Measurements from ENCODE around the gene MRFAP1L1.
"Not testable (repeated sequence)": the region's sequence is repeated elsewhere in the genome, so short reads cannot be mapped to it uniquely, and the experiment has no call there.

MRFAP1L1 gene

DNA sequence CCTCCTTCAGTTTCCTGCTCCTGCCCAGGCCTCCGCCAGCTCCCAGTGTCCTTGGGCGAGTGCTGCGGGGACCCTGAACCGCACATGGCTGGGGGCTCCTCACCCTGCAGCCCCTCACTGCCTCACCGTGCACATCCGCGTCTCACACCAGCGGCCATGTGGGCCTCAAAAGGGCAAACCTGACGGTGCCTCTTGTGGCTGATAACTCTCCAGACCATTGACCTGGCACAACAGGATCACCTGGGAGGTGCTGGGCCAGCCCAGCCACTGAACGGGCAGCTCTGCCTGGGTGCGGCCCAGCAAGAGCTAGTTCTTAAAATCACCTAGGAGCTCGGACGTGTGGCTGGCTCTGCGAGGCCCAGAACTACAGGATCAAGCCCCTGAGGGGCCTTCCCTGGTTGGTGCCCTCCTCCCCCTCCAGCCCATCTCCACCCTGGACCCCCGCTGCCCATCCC is 20.1 kb downstream of the MRFAP1L1 start:
- DNase-seq, result no peak

DNA sequence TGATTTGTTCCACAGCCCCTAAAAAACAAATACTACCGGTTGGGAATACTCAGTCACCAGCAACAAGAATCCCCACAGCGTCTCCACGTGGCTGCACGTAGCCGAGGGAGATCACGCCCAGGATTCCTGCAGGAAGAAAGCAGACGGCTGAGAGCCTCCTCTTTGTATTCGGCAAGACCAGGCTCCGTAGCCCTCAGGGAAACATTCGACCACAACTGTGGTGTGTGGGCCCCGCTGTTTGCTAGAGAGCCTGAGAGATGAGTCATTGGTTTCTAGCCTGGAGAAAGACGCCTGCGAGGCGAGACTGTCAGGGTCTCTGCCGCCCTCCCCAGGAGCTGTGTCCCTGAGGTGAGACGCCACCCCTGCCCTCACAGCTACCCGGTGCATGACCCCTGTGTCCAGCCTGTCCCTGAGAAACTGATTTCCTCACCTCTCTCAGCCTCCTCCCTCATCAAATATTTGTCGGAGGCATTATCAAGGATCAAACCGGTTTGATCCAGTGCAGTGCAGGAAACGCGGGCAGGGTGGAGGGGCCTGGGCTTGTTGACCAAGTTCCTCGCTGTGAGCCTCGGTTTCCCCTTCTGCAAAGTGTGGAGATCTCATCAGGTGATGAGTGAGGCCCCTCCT is 20.7 kb downstream of the MRFAP1L1 start:
- peak in 2 of 56 donors; percentile 6 for DNase-seq

DNA sequence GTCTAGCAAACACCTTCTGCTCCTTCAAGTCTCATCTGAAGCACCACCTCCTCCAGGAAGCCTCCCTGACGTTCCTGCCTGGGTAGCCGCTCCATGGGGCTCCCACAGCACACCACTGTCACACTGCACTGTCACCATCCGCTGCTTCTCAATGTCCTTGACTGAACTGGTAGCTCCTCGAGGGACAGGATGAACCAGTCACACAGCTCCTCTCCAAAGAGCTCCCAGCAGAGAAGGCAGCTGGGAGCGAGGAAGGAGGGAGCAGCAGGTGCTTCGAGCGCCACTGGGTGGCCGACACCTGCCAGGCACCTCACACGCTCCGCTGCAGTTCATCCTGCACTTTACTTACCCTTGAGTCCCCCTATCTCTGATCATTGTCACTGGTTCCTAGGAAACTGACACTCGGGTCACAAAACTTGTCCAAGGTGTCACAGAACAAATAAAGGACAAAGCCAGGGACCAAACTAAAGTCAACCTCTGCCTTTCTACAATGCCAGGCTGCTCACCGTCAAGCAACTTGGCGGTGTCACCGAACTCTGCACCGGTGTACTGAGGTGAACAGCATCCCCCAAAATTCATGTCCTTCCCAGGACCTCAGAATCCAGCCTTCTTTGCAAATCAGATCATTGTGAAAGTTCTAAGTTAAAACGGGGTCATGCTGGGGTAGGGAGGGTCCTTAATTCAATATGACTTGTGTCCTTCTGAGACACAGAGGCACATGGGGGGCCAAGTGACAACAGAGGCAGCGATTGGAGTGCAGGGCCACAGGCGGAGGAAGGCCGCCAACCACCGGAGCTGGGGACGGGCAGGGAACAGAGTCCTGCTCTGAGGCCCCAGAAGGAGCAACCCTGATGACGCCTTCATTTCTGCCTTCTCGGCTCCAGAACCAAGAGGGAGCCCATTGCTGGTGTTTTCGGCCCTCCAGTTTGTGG is 21.5 kb downstream of the MRFAP1L1 start:
- DNase-seq, result no peak

DNA sequence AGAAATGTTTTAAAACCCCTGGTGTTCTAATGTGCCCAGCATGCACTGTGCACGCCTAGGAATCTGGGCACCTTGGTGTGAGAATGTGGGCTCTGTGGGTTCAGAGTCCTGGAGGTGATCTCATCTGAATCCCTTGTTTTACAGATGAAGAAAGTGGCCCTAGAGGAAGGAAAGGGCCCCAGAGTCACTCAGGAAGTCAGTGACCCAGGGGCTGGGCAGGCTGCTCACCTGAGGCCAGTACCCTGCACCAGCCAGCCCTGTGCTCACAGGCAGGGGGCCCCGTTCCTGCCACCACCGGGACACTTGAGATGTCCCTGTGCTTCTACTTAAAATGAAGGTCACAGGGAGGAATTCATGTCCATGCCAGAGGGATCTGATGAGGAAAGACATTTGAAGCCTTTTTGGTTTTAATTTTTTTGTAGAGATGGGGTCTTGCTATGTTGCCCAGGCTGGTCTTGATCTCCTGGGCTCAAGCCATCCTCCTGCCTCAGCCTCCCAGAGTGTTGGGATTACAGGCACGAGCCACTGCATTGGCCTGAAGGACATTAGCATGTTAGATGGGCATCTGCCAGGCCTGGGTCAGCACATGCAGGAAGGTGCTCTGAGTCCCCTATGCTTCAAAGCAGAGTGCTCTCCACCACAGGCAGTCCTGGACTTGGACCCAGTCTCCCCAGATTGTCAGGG is 23.4 kb downstream of the MRFAP1L1 start:
- no peak for DNase-seq

DNA sequence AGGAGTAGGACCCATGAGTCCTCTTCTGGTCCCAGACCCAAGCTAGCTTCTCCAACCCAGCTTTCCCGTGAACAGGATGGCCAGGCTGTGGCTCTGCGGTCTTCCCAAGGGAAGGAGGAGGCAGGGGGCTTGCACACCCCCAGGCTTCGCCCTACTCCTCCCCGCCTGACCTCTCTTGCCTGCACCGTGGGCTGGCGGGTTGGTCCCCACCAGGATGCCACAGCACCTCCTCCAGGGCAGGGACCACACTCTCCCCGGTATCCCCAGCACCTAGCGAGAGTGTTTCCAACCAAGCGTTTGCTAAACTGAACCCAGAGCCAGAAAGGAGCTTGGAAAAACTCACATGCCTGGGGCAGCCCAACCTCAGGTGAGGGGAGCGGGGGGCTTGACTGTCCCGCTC is 25.0 kb downstream of the MRFAP1L1 start:
- no peak for DNase-seq

DNA sequence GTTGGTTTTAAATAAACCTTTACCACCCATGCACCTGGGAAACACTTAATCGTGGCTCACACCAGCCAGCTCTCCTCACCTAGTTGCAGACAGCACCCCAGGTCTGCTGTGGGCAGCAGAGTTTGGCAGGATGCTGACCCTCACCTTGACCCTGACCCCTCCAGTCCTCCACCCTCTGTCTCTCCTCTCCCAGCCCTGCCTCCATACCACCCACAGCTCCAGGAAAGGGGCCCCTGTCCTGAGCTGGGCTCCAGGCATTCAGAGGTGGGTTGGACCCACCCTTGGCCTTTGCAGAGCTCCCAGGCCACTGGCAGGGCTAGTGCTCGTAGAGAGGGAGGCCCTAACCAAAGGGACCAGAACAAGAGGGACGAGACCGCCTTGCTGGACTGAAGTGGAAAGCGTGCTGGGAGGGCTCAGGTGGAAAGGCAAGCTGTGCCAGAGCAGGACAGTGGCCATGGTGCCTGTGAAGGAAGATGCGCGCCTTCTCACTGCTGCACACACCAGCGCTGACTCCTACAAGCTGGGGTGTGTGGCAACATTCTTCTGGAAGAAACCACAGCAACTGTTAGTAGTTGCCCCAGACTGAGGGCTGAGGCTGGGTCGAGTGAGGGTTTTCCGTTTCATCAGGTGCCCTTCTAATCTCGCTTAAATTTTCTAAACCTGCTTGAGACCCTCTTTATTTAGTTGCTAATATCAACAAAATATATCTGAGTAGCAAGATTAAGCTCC is 26.6 kb downstream of the MRFAP1L1 start:
- no peak for DNase-seq

DNA sequence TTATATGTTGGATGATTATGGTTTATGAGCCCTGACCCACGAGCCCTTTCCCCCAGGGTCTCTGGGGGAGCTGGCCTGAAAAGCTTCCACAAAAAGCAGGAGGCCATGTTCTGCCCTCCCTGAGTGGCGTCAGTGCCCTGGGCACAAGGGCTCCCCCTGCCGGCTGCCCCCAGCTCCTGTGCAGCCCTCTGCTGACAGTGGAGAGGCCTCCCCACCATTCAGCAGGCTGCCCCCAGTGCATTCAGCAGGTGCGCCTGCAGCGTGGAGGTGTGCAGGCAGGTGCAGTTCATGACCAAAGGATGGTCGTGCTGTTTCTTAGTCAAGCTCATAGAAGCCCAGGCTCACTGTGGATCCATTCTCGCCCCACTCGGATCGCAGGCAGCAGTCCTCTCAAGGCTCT is 28.5 kb downstream of the MRFAP1L1 start:
- no peak for DNase-seq

DNA sequence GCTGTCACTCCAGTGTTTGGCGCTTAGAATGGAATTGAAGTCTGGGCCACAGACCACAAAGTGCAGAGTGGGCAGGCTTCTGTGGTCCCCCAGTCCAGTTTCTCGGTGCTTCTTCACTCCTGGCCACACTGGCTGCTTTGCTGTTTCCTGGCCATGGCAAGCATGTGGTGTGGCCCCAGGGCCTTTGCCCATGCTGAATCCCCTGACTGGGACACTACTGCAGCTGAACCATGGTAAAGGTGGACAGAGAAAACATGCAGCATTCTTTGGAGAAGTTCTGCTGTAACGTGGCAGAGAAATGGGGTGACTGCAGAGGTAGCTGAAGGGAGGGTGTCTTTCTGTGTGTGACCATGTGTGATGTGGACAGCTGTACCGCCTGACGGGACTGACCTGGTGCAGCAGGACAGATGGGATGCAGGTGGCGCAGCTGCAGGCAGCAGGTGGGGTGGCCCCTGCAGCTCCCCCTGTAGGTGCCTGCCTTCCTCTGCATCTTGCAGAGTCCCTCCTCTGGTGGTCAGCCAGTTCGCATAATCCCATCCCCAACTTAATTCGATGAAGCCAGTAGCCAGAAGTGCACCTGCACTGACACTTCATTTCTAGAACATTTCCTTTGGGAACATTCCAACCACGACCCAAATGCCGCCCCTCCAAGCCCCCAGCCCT is 29.2 kb downstream of the MRFAP1L1 start:
- DNase-seq, result no peak

DNA sequence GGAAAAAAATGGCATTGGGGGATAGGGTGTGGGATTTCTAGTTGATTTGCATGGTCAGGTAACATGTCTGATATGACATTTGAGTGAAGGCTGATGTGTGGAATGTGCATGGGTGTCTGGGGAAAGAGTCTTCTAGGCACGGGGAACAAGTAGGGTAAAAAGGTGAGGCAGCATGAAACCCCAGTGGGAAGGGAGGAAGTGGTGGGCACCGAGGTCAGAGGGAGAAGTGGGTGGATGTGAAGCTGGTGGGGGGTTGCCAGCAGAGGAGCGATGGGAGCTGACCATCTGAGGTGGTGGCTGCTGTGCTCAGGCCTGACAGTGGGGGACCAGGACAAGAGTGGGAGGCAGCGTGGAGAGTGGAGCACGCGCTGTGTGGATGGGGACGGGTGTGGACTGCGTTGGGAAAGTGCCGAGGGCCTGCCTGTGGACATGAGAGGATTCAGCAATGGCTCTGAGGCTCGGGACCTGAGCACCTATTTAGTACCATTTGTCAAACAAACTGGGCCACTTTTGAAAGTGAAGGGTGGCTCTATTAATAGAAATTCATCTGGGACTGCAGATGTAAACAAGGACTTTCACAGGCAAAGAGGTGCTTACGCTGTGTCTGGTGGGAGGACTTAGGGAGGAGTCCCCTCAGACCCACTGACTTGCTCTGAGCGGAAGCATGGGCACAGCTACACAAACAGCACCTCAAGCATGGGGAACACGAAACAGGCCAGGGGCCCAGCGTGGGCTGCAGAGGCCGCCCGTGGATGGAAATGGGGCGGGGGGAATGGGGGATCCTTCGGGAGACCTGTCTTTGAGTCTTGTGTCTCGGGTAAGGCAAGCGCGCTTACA is 32.7 kb downstream of the MRFAP1L1 start:
- DNase-seq, result no peak

DNA sequence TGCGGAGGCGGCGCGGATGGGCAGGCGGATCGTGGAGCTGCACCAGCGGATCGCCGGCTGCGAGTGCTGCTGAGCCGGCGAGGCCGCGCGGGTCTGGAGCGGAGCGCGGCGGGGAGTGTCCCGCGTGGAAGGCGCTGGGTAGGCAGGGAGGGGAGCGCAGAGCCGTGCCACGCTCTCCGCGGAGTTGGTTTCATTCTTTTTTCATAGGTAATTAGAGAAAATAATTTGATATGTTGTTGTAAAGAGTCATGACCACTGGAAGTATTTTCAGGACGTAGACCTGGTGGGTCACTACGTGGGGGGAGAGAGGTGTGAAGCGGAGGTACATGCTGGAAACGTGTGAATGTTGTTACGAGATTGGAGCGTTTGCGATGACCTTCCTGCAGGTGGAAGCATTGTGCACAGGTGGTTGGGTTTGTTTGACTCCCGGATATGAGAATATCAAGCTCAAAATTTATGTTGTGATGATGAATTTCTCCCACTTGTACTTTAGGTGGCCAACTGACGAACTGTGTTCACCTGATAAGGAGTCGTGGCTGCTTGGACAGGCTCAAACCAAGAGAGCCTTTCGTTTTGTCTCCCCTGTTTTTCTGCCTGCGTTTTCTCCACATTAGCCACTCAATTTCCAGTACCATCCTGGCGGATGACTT is 35.0 kb downstream of the MRFAP1L1 start:
- DNase-seq, result peak in 10 of 56 donors; percentile 5 to 43 (median 29)

DNA sequence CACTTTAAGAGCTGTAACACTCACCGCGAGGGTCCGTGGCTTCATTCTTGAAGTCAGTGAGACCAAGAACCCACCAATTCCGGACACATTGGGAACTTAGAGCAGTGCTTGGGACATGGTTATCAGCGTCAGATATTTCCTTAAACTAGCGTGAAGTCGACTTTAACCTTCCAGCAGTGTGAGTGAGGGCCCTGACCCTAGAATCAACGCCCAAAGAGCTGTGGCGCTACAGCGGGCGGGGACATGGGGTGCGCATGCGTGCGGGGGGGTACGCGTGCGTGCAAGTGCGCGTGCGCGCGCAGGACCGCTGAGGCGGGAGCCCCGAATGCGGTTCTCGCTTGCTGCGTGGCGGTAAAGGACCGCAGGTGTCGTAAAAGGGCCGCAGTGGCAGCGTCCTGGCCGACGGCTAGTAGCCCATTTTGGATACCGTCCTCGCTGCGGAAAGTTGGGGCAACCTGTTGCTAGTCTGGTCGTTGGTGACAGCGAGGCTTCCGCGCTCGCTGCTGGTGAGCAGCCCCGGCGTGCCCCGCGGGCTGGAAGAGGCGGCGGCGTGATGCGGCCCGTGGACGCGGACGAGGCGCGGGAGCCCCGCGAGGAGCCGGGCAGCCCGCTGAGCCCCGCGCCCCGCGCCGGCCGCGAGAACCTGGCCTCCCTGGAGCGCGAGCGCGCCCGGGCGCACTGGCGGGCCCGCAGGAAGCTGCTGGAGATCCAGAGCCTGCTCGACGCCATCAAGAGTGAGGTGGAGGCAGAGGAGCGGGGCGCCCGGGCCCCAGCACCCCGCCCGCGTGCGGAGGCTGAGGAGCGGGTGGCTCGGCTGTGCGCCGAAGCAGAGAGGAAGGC is 35.8 kb downstream of the MRFAP1L1 start:
- peak; percentile 45 to 95 (median 89) for DNase-seq

DNA sequence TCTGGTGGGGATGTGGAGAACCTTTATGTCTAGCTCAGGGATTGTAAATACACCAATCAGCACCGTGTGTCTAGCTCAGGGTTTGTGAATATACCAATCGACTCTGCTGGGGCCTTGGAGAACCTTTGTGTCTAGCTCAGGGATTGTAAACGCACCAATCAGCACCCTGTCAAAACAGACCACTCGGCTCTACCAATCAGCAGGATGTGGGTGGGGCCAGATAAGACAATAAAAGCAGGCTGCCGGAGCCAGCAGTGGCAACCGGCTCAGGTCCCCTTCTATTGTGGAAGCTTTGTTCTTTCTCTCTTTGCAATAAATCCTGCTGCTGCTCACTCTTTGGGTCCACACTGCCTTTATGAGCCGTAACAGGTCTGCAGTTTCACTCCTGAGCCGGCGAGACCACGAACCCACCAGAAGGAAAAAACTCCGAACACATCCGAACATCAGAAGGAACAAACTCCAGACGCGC is 36.4 kb downstream of the MRFAP1L1 start:
- peak in 17 of 56 donors; percentile 15 to 66 (median 44) for DNase-seq

DNA sequence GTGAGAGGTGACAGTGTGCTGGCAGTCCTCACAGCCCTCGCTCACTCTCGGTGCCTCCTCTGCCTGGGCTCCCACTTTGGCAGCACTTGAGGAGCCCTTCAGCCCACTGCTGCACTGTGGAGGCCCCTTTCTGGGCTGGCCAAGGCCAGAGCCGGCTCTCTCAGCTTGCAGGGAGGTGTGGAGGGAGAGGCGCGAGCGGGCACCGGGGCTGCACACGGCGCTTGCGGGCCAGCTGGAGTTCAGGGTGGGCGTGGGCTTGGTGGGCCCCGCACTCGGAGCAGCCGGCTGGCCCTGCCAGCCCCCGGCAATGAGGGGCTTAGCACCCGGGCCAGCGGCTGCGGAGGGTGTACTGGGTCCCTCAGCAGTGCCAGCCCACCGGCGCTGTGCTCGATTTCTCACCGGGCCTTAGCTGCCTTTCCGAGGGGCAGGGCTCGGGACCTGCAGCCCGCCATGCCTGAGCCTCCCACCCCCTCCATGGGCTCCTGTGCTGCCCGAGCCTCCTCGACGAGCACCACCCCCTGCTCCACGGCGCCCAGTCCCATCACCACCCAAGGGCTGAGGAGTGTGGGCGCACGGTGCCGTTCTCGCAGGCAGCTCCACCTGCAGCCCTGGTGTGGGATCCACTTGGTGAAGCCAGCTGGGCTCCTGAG is 37.0 kb downstream of the MRFAP1L1 start:
- not testable (repeated sequence) for DNase-seq

DNA sequence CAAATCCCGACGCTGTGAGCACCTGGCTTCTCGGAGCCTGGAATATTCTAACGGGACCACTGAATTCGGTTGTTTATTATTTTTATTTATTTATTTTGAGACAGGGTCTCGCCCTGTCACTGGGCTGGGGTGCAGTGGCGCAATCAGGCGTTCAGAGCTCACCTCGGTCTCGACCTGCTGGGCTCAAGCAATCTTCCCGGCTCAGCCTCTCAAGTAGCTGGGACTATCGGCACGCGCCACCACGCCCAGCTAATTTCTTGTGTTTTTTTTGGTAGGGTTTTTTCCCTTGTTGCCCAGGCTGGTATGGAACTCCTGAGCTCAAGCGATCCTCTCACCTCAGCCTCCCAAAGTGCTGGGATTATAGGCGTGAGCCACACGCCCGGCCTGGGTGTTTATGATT is 37.5 kb downstream of the MRFAP1L1 start:
- no peak for DNase-seq

DNA sequence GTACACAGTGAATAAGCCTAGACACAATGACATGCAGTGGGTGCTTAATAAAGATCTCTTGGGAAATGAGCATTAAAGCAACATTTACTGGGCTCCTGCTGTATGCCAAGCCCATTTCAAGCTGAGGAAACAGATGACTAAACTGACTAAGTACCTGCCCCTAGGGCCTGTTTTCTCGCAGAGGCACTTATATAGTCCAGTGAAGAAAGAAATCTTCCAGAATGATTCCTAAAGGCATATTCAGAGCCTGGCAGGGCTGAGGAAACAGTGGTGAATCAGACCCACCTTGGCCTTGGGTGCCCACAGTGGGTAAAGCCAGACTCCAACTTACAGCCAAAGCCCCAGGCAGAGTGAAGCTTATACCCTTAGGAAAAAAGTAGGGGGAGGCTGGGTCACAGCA is 38.0 kb downstream of the MRFAP1L1 start:
- DNase-seq, result no peak

DNA sequence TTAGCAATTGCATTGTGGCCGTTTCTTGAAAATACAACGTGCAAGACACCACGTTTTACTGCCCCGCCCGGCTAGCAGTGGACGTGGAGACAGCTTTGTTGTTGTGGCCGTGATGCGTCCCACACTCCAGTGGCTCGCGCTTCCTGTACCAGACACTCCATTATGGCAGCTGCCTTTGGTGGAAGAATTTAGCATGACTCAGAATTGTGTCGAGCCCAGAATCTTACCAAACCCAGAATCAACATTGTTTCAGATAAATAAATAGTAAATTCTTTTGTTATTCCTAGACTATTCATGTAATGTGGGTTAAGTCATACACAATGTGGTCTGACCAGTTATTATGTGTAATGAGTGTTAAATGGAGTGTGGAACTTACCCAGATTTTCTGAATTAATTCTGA is 41.3 kb downstream of the MRFAP1L1 start:
- DNase-seq, result no peak

DNA sequence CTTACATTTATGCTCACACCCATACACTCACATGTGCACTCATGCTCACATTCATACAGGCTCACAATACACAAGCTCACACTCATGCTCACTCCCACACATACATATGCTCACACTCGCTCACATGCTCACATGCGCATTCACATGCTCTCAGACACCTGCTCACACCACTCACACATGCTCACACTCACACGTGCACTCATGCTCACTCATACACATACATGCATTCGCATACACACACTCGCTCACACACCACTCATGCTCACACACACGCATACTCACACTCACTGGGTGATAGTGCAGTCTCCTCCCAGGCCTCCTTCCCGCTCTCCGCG is 44.4 kb downstream of the MRFAP1L1 start:
- DNase-seq, result no peak

All from nucleus accumbens (tissue), 56 donors.